Embryonic facial prominence (tissue), 1 donor: ENCODE results near the gene MSGN1.

Source experiments
- DNase-seq: peaks from one replicate; pipeline ENCODE4 v3.0.0-alpha.2; 2016; ENCODE audit errors: extremely low spot score

The MSGN1 gene

GRCh38 chr2:17847236-17847635 is 31.0 kb downstream of the MSGN1 start:
- no peak for DNase-seq

GRCh38 chr2:17849275-17849674 is 33.0 kb downstream of the MSGN1 start:
- no peak for DNase-seq

- no peak for DNase-seq
These were observed 33.9 kb downstream of the MSGN1 start for GRCh38 chr2:17850151-17850550.

- DNase-seq: peak; percentile 44
These were observed 35.7 kb downstream of the MSGN1 start for GRCh38 chr2:17851731-17852585.

GRCh38 chr2:17853799-17854198 is 37.5 kb downstream of the MSGN1 start:
- no peak for DNase-seq

GRCh38 chr2:17857021-17857420 is 40.8 kb downstream of the MSGN1 start:
- no peak for DNase-seq

GRCh38 chr2:17858064-17858463 is 41.8 kb downstream of the MSGN1 start:
- DNase-seq: no peak

GRCh38 chr2:17863539-17863938 is 47.3 kb downstream of the MSGN1 start:
- no peak for DNase-seq

- DNase-seq: no peak
These were observed 48.4 kb downstream of the MSGN1 start for GRCh38 chr2:17864676-17865075.

- no peak for DNase-seq
These were observed 50.9 kb downstream of the MSGN1 start for GRCh38 chr2:17867133-17867532.
